NT2/D1 (cell line): ENCODE data around the gene GREB1.

ENCODE experiments used
- SUZ12 ChIP-seq: IDR thresholded peaks from 2 replicates; pipeline ENCODE4 v1.6.1; 2011; ENCODE audit not compliant: insufficient read length, insufficient read depth; ENCODE audit errors: extremely low read depth
- ZNF274 ChIP-seq: IDR thresholded peaks from 2 replicates; pipeline ENCODE4 v1.6.1; 2011; ENCODE audit warnings: mild to moderate bottlenecking, low read depth, low read length

DNA sequence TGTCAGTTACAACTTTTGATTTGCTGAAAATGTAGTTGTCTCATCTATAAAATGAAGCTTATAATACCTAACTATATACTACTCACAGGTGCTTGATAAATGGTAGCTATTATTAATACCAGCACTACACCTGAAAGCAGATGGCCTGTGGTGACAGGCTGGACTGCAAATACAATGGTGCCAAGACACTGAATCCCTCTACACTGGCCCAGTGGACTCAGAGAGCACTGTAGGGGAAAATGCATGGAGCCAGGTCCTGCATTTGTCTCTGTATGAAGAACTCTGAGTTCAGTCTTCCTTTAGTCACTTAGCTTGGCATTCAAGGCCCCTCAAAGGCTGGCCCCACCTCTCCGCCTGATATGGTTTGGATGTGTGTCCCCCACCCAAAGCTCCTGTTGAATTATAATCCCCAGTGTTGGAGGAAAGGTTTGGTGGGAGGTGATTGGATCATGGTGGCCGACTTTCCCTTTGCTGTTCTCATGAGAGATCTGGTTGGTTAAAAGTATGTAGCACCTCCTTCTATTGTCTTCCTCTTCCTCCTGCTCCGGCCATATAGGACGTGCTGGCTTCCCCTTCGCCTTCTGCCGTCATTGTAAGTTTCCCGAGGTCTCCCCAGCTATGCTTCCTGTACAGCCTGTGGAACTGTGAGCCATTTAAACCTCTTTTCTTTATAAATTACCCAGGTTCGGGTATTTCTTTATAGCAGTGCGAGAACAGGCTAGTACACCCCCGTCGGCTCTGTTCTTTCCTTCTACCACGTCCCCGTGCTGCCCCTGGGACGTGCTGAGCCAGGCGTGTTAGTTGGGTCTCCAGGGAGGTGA is 147.3 kb downstream of the GREB1 start:
- TF ChIP-seq SUZ12 = no peak
- no peak for TF ChIP-seq ZNF274
